Mesothelial cell of epicardium (in vitro differentiated cells): Measurements from ENCODE around the gene TYRO3. TPM values are rescaled to one million over a fixed set of nuclear protein-coding genes. Genes with fewer than 3 reads are reported as not detected.
A peak's percentile ranks its signal among the peaks of the same experiment; 100 is the strongest.

ENCODE experiments used
- DNase-seq, 2 experiments: peaks; one replicate each; pipeline ENCODE4 v3.0.0; 2021; ENCODE audit warnings: low spot score in 2 of 2; ENCODE audit not compliant: unreplicated experiment in 2 of 2
- H3K27ac Mint-ChIP-seq: 2 replicates; pipeline ENCODE4 v1.8.0; 2021; ENCODE audit warnings: mixed read lengths
- H3K27me3 Mint-ChIP-seq: 2 replicates; pipeline ENCODE4 v1.8.0; 2021; ENCODE audit warnings: low read depth, mixed read lengths
- H3K36me3 Mint-ChIP-seq: 2 replicates; pipeline ENCODE4 v1.8.0; 2021; ENCODE audit warnings: mixed read lengths
- H3K4me1 Mint-ChIP-seq: 2 replicates; pipeline ENCODE4 v1.8.0; 2021; ENCODE audit warnings: mixed read lengths
- H3K4me3 Mint-ChIP-seq: 2 replicates; pipeline ENCODE4 v1.8.0; 2021; ENCODE audit warnings: mild to moderate bottlenecking, moderate library complexity, mixed read lengths
- H3K9me3 Mint-ChIP-seq: 2 replicates; pipeline ENCODE4 v1.8.0; 2021; ENCODE audit warnings: mixed read lengths
- CTCF ChIP-seq: fragments of 200-600 bp; sonication (generic); IDR thresholded peaks from one replicate; pipeline ENCODE4 v1.5.0; 2021; ENCODE audit warnings: antibody characterized with exemption; ENCODE audit not compliant: unreplicated experiment
- total RNA-seq: library from RNA; stranded (reverse); gene quantifications from 3 replicates; pipeline ENCODE4 v1.2.1, GENCODE V29; 2021

Gene TYRO3
- total RNA-seq, 1 donor from 2014 or later, result 94.4 TPM

DNA sequence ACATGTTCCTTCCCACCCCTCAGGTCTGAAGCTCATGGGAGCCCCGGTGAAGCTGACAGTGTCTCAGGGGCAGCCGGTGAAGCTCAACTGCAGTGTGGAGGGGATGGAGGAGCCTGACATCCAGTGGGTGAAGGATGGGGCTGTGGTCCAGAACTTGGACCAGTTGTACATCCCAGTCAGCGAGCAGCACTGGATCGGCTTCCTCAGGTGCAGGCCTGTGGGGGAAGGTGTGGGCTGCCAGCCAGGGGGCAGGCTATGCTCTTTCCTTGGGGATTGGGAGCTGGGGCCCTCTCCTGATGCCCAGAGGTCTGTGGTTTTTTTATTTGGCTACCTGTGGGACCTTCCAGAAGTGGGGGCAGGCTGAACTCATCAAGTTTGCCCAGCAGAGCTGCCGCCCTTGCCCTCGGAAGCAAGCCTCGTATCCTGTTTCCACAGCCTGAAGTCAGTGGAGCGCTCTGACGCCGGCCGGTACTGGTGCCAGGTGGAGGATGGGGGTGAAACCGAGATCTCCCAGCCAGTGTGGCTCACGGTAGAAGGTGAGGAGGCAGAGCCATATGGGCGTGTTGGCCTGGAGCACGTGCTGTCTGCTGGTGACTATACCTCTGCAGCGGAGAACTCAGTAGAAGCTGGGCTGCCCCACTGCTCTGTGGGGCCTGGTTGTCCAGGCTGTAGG is 2.2 kb downstream of the TYRO3 start:
- Mint-ChIP-seq H3K36me3 (no peaks in the 10 kb centered on the region), H3K4me1 (peaks cover 73% of the 10 kb centered on the region), H3K9me3 (no peaks in the 10 kb centered on the region), H3K4me3 (peak overlapping the region; percentile 83), H3K27me3 (no peaks in the 10 kb centered on the region), H3K27ac (peak overlapping the region; percentile 34)
- no peak for TF ChIP-seq CTCF
- no peak for DNase-seq

DNA sequence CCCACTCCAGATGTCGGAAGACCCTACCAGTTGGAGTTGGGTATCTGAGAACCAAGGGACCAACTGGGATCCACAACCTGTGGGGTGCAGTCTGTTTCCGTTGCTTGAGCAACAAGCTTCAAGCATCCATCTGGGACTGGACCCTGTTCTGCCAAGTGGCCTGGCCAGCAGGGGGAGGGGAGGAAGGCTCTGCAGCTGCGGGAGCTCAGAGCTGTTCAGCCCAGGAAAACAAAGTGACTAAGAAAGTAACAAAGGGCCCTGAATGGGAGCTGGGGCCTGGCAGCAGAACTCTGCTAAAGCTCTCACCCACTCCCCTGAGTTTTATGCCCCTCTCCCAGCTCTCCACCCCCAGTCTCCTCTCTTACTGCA is 2.7 kb downstream of the TYRO3 start:
- Mint-ChIP-seq H3K36me3 (no peaks in the 10 kb centered on the region), H3K27ac (peak overlapping the region; percentile 34), H3K4me1 (peaks cover 78% of the 10 kb centered on the region), H3K9me3 (no peaks in the 10 kb centered on the region), H3K4me3 (peak overlapping the region; percentile 28), H3K27me3 (no peaks in the 10 kb centered on the region)
- no peak for TF ChIP-seq CTCF
- no peak for DNase-seq

DNA sequence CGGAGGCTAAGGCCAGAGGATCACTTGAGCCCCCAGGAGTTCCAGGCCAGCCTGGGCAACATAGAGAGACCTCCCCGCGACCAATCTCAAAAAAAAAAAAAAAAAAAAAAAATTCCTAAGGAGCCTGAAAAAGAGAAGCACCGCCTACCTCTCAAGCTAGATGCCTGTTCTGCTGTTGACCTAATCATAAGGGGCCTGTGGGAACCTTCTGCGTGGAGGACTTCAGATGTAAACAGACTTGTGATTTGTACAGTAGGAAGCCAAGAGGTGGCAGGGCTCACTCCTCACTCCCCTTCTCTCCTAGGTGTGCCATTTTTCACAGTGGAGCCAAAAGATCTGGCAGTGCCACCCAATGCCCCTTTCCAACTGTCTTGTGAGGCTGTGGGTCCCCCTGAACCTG is 3.2 kb downstream of the TYRO3 start:
- H3K4me3 Mint-ChIP-seq, result peak overlapping the region; percentile 31

GRCh38 chr15:41562784-41563198 is 3.8 kb downstream of the TYRO3 start:
- Mint-ChIP-seq H3K36me3 (no peaks in the 10 kb centered on the region), H3K27me3 (no peaks in the 10 kb centered on the region), H3K9me3 (no peaks in the 10 kb centered on the region), H3K4me3 (peak overlapping the region; percentile 31), H3K4me1 (peaks cover 82% of the 10 kb centered on the region), H3K27ac (peak overlapping the region; percentile 92)
- no peak for TF ChIP-seq CTCF
- peak in 1 of 2 experiments; percentile 54 for DNase-seq

More for the DNA sequence above, 3.2 kb downstream of the TYRO3 start:
- Mint-ChIP-seq H3K36me3 (no peaks in the 10 kb centered on the region), H3K27ac (peak overlapping the region; percentile 92), H3K9me3 (no peaks in the 10 kb centered on the region), H3K27me3 (no peaks in the 10 kb centered on the region), H3K4me1 (peaks cover 80% of the 10 kb centered on the region)
- no peak for TF ChIP-seq CTCF
- no peak for DNase-seq

- peak overlapping the region; percentile 78 for H3K27ac Mint-ChIP-seq
- DNase-seq, result peak in 1 of 2 experiments; percentile 59
- H3K36me3 Mint-ChIP-seq, result no peaks in the 10 kb centered on the region
- TF ChIP-seq CTCF, result no peak
- H3K4me1 Mint-ChIP-seq, result peaks cover 88% of the 10 kb centered on the region
- H3K4me3 Mint-ChIP-seq, result peak overlapping the region; percentile 34
- no peaks in the 10 kb centered on the region for H3K9me3 Mint-ChIP-seq
- no peaks in the 10 kb centered on the region for H3K27me3 Mint-ChIP-seq
These were observed 5.4 kb downstream of the TYRO3 start for GRCh38 chr15:41564286-41564959.
